Mucosa of gallbladder (tissue), 1 donor: ENCODE data around the gene MTHFD1L. TPM values are rescaled to one million over a fixed set of nuclear protein-coding genes. Genes with fewer than 3 reads are reported as not detected.
A peak's percentile ranks its signal among the peaks of the same experiment; 100 is the strongest.
"Not testable (repeated sequence)": the region's sequence is repeated elsewhere in the genome, so short reads cannot be mapped to it uniquely, and the experiment has no call there.

Experiments
- DNase-seq: peaks from one replicate; pipeline ENCODE4 v3.0.0-alpha.2; 2020; ENCODE audit warnings: low spot score
- total RNA-seq: library from RNA; stranded (reverse); gene quantifications from one replicate; pipeline ENCODE4 v1.2.1, GENCODE V29; 2021
- donor health status: DM: no; HTN: no; CAD: no.

Gene MTHFD1L
- total RNA-seq, 1 donor from 2014 or later, result 10.7 TPM

DNA sequence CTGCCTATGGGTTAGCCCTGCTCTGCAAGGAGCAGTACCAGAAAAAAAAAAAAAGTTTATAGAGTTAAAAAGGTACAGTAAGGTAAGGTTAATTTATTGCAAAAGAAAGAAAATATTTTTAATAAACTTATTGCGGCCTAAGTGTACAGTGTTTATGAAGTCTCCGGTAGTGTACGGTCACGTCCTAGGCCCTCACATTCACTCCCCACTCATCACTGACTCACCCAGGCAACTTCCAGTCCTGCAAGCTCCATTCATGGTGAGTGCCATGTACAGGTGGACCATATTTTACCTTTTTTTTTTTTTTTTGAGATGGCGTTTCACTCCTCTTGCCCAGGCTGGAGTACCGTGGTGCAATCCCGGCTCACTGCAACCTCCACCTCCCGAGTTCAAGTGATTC lies 258.1 kb downstream of the MTHFD1L start:
- DNase-seq, result not testable (repeated sequence)

DNA sequence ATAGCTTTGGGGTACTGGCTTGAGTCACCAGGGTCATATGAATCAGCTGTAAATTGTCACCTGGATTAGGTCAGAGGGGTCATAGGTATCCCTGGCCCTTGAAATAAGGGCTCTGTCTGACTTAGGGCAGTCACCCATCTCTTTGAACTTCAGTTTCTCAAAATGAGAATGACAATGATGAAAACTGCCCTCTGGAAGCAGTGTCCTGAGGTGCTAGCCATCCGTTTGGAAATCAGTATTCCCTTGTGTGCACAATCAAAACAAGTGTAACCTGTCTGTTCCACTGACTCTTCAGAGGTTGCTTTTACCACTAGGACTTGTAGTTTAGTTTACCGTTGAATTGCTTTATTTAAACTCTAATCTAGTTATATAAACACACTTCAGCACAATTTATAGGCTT lies 259.7 kb downstream of the MTHFD1L start:
- not testable (repeated sequence) for DNase-seq

DNA sequence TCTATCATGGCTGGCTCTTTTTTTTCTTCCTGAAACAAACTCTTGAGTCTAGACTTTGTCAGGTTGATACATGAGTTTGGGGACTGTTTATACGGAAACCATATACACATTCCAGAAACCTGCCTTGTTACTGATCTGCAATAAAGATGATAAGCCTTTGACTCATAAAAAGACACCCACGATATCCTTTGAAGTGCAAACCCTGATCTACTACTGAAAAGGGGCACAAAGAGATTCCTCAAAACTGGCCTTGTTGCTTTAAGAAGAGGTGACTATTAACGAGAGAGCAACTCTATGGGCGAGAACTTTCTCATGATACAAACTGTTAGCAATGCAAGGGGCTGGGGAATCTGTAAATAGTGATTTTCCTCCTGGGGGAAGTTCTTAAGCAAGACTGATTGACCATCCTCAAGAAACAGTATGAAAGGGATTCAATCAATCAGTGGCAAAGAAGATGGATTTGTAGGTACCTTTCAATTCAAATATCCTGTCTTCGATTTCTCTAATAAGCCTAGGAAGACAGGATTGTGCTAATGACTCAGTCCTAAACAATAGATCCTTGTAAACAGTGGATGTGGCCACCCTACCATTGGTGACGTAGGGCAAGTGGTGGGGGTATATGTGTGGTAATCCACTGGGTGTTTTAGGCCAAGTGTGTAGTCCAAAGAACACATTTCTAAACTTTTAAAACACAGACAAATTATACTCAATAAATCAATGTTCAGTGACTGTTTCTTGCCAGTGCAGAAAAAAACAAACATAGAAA lies 260.3 kb downstream of the MTHFD1L start:
- peak; percentile 34 for DNase-seq

DNA sequence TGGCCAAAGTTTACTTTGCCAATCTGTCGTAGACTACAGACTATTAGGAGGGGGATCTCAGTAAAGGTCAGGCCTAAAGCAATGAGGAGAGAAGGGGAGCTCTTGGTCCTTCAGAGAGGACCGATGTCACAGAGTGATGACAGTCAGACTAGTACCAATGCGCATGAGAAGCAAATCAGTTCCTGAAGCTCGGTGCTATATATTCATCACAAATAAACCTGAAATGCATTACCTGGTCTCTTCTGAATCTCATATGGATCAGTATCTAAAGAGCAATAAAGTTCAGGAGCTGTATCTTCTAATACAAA lies 260.9 kb downstream of the MTHFD1L start:
- DNase-seq, result not testable (repeated sequence)

DNA sequence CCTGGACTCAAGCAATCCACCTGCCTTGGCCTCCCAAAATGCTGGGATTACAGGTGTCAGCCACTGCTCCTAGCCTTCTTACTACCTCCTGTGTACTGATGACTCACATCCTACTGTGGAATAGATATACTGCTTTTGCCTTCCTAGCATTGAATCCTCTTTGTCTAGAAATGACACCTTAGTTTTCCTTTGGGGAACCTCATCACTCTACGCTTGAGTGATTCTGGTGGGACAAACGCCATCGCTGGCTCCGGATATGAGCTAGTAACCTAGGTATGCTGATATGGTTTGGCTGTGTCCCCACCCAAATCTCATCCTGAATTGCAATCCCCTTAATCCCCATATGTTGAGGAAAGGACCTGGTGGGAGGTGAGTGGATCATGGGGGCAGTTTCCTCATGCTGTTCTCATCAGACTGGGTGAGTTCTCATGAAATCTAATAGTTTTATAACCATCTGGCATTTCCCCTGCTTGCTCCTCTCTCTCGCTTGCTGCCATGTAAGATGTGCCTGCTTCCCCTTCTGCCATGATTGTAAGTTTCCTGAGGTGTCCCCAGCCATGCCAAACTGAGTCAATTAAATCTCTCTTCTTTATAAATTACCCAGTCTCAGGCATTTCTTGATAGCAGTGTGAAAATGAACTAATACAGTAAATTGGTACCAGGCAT lies 261.8 kb downstream of the MTHFD1L start:
- not testable (repeated sequence) for DNase-seq

DNA sequence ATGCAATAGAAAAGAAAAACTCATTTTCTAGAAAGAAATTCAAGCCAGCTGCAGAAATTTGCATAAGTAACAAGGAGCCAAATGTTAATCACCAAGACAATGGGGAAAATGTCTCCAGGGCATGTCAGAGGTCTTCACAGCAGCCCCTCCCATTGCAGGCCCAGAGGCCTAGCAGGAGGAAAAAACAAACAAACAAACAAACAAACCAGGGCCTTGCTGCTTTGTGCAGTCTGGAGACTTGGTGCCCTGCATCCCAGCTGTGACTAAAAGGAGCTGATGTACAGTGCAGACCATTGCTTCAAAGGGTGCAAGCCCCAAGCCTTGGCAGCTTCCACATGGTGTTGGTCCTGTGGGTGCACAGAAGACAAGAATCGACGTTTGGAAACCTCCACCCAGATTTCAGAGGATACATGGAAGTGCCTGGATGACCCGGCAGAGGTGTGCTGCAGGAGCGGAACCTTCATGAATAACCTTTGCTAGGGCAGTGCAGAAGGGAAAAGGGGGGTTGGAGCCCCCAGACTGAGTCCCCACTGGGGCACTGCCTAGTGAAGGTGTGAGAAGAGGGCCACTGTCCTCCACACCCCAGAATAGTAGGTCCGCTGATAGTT lies 263.4 kb downstream of the MTHFD1L start:
- no peak for DNase-seq

DNA sequence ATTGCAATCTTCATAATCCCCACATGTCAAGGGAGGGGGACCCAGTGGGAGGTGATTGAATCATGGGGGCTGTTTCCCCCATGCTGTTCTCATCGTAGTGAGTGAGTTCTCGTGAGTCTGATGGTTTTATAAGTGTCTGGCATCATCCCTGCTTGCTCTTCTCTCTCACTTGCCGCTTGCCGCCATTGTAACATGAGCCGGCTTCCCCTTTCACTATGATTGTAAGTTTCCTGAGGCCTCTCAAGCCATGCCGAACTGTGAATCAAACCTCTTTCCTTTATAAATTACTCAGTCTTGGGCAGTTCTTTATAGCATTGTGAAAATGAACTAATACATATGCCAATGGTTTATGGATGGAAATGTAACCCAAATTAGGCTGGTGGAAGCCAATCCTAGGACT lies 264.8 kb downstream of the MTHFD1L start:
- DNase-seq, result no peak

DNA sequence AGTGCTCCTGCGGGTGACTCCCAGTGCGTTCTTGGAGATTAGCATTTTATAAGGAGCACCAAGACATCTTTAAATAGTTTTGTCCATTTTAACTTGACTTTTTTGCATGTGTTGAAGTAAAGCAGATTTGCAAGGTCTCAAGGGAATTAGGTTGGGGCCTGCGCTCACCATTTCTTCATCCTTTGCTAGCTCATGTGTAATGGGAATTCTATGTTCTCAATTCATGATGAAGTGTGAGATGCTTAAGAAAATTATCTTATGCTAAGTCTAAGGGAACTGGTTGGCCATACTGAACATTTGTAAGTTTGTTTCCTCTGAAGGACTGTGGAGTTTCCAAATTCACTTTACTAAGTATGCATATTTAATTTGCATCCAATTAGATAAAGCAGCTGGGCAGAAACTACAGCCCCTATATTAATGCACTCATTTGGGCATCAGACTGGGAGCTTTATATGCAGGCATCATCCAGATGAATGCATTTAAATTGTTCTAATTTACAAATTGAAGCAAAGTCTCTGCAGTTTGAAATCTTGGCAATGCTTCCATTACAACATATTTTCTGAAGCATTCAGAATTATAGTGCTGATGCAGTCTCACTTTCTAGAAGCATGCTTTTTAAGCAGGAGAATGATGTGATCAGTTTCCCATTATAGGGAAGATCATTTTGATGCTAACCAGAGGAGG lies 266.0 kb downstream of the MTHFD1L start:
- no peak for DNase-seq

DNA sequence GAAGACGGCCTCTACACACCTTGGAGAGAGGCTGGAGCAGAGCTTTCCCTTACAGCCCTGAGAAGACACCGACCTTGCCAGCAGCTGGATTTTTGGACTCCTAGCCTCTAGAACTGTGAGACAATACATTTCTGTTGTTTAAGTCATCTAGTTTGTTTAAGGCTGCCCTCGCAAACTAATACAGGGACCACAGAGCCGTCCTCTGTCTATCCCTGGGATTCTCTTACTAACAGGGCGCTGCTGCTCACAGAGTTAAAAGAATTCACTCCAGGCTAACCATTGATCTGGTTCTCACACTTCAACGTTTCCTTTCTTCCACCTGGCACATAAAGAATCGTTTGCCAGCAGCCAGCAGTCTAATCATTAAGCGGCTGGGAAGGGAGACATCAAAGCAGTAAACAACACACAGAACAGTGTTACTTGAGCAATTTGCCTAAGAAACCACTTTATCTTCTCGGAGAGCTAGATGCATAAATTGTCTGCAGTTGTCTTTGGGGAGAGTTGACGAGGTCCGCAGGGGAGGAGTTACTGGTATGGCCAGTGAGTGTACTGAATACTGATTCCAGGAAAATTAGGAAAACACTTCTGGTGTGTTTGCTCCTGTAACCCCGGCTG lies 270.7 kb downstream of the MTHFD1L start:
- peak; percentile 47 for DNase-seq

DNA sequence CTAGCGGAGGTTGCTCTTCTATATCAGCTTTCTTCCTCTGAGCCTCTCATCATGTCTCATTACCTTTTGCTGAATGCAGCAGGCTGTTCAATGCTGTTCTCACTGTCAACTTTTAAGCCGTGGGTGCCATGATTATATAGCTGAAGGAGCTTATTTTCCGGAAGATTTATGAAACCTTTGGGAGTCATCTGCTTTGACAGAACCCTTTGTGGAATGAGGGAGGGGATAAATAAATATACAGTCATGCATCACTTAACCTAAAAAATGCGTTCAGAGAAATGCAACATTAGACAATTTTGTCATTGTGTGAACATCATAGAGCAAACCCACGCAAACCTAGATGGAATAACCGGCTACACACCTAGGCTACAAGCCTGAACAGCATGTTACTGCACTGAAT lies 272.0 kb downstream of the MTHFD1L start:
- DNase-seq, result no peak

DNA sequence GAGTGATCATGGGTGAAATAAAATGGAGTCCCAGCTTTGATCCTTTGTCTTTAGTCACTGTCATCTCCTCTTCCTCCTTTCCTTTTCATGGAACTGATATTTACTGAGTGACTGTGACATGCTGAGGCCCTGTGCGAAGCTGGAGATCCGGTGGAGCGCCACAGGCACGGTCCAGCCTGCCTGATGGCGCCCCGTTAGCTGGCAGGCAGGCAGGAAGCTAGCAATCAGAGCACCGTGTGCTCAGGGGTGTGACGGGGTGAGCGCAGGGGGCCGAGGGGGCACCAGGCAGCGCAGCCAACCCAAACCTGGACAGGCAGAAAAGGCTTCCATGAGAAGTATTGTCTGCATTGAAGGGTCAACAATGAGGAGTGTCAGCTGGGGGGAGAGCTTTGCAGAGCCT lies 274.0 kb downstream of the MTHFD1L start:
- DNase-seq, result no peak

DNA sequence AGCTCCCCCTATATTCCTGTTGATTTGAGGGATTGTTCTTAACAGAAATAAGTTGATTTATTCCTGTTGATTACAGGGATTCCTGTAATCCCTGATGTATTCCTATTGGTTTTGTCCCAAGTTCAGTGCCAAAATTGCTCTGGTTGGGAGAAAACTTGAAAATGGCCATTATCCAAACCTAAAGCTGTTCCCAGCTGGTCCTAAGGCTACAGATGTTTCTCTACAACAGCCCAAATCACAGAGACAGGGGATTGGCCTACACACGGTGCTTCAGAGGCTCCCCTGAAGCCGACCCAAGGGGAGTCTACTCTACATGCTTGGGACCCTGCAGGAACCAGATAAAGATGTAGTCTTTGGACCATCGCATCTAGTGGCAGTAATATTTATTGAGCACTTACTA lies 275.3 kb downstream of the MTHFD1L start:
- no peak for DNase-seq

DNA sequence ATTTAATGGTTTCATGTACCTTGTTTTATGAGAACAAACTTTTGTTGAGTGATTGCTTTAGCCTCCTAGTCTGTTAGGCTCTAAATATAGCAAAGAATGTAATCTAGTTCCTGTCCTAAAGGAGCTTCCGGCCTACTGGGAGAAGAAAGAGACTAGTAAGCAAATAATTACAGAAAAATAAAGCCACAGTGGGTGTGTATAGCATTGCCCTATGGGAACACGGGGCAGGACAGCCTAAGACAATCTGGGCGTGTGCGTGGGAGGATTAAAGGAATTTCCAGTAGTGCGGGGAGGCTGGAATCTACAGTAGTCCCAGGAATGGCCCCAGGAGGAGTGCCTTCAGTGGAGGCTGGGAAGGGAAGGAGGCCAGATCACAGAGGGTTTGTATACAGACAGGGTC lies 276.2 kb downstream of the MTHFD1L start:
- no peak for DNase-seq

DNA sequence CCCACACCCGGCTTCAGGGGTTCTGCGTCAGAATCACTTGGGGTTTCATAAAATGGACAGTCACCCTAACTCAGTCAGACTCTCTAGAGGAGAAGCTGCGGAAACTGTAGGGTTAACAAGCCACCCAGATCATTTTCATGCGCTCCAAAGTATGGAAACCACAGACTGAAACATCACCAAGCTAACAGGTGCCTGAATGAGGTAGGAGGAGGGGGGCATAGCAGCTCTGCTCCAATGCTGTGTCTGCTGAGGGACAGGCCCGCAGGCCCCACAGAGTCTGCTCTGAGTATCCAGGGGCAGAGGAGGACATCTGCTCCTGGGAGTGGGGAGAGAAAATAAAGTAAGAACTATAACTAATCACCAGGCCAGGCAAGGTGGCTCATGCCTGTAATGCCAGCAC lies 277.2 kb downstream of the MTHFD1L start:
- no peak for DNase-seq

DNA sequence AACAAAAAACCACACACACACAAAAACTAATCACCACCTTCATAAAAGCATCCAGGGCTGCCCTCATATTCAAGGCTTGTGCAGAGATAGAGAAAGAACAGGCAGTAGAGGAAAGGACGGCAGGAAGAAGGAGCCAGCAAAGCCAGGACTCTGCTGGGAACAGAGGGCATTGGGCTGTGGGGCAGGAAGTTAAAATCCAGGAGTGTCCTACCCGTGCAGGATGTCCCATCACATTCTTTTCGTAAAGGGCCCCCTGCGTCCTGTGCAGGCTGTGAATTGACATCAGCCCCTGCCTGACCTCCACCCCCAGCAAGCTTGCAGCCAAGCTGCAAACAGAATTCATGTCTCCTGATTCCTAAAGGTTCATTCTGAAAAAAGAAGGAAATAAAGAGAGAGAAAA lies 277.8 kb downstream of the MTHFD1L start:
- no peak for DNase-seq

DNA sequence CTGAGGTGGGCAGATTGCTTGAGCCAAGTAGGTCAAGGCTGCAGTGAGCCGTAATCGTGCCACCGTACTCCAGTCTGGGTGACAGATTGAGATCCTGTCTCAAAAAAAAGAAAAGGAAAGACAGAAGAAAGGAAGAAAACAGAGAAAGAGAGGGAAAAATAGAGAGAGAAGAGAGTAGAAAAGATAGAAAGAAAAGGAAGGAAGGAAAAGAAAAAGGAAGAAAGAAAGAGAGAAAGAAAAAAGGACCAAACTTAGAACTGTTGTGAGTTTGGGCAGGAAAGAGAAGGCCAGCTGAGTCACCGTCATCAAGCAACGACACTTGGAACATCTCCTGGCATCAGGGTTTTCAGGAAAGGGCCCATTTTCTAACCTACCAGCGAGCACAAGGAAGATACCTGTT lies 278.3 kb downstream of the MTHFD1L start:
- DNase-seq, result no peak

DNA sequence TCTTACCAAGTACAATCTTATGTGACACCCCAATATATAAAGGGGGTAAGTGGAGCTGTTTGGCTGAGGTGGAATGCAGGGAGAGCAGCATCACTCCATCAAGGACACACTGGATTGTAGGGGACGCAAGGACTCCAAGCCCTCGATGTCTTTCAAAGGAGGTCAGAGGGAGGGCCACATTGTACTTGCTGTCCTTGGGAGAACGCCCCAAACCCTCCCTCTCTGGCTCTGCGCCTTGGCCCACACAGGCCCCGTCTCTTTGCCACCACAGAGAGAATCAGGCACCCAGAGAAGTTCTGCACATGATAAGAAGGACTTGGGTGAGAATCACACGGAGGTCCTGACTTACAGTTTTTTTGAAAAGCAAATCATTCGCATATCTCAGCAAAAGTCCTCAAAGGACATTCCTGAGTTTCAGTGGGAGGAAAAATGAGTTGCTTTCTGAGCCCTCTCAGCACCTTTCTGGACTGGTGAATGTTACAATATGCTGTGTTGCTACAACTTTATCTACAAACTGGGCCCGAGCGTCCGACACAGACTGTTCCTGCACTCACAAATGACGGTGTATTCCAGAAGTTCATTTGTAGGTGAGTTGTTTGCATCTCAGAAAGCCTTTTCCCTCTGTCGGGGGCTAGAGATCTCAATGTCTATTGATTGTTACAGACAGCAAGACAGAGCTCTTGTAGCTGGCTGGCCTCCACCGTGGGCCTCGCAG lies 281.8 kb downstream of the MTHFD1L start:
- no peak for DNase-seq

DNA sequence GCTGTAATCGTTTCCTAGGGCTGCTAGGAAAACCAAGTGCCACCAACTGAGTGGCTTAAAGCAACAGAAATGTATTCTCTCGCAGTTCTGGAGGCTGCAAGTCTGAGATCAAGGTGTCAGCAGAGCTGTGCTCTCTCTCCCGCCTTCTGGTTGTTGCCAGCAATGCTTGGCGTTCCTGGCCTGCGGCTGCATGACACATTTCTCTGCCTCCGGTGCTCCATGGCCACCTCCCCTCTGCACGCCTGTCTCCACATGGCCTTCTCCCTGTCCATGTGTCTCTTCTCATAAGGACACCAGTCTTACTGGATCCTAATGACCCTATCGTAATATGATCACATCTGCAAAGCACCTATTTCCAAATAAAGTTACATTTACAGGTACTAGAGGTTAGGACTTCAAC lies 282.6 kb downstream of the MTHFD1L start:
- no peak for DNase-seq

DNA sequence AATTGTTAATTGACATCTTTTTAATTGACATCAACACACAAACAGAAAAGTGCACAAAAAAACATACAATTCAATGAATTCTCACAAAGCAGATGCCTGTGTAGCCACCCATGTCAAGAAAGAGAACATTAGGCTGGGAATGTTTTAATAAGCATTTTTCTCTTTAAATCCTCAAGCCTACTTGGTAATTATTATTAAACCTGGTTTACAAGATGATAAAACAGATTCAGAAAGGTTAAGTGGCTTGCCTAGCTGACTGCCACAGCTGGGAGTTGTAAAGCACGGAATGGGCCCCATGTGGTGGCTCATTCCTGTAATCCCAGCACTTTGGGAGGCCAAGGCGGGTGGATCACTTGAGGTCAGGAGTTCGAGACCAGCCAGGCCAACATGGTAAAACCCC lies 284.3 kb downstream of the MTHFD1L start:
- no peak for DNase-seq
